Stimulated activated CD8-positive, alpha-beta memory T cell treated with anti-CD3 and anti-CD28 coated beads, Interleukin-7, amount 100 ng/mL, for 4 hours (primary cell): Measurements from ENCODE around the gene EFNA2.
"Not testable (repeated sequence)": the region's sequence is repeated elsewhere in the genome, so short reads cannot be mapped to it uniquely, and the experiment has no call there.

ENCODE experiments used
- DNase-seq, 2 donors: peaks; one replicate each; pipeline ENCODE4 v3.0.0-alpha.2; 2020; ENCODE audit warnings: low read depth in 2 of 2

EFNA2 gene

GRCh38 chr19:1285737-1286360 lies at the start of gene EFNA2:
Gene EFNA2 (plus strand): TSS chr19:1285873. CDS start chr19:1286169, 296 bp downstream.
- no peak for DNase-seq

GRCh38 chr19:1236576-1236975 lies 49.1 kb upstream of the EFNA2 start:
- no peak for DNase-seq

GRCh38 chr19:1237027-1237659 lies 48.5 kb upstream of the EFNA2 start:
- DNase-seq: no peak

GRCh38 chr19:1237754-1238368 lies 47.8 kb upstream of the EFNA2 start, which contains the start of gene CBARP:
Gene CBARP (minus strand): TSS chr19:1238005. CDS start chr19:1236100, 1,905 bp downstream.
- DNase-seq: peak in 1 of 2 donors; percentile 52

- DNase-seq: no peak
These were observed 47.0 kb upstream of the EFNA2 start for GRCh38 chr19:1238369-1239303.

- DNase-seq: no peak
These were observed 46.3 kb upstream of the EFNA2 start for GRCh38 chr19:1239420-1239795.

GRCh38 chr19:1239796-1240737 lies 45.6 kb upstream of the EFNA2 start:
- peak; percentile 76 to 97 for DNase-seq

- DNase-seq: no peak
These were observed 44.7 kb upstream of the EFNA2 start for GRCh38 chr19:1240925-1241324.

- DNase-seq: peak; percentile 81 to 97
These were observed 44.1 kb upstream of the EFNA2 start, which contains the start of gene ATP5F1D for GRCh38 chr19:1241417-1242095. Gene ATP5F1D (plus strand): TSS chr19:1241751. CDS start chr19:1241851, 100 bp downstream.

GRCh38 chr19:1243768-1244692 lies 41.6 kb upstream of the EFNA2 start:
- peak; percentile 70 to 82 for DNase-seq

GRCh38 chr19:1244693-1245451 lies 40.8 kb upstream of the EFNA2 start:
- no peak for DNase-seq

- DNase-seq: no peak
These were observed 40.0 kb upstream of the EFNA2 start for GRCh38 chr19:1245494-1246264.

GRCh38 chr19:1246265-1247087 lies 39.2 kb upstream of the EFNA2 start:
- not testable (repeated sequence) for DNase-seq

GRCh38 chr19:1247748-1248138 lies 37.9 kb upstream of the EFNA2 start:
- DNase-seq: no peak

- DNase-seq: peak in 1 of 2 donors; percentile 69
These were observed 37.4 kb upstream of the EFNA2 start, which contains the start of gene MIDN for GRCh38 chr19:1248139-1248785. Gene MIDN (plus strand): TSS chr19:1248583. CDS start chr19:1250297, 1,714 bp downstream.

- DNase-seq: peak; percentile 65 to 84
These were observed 36.8 kb upstream of the EFNA2 start for GRCh38 chr19:1248786-1249297.
